Pancreas (tissue), 10 donors: ENCODE measurements around the gene EZR. TPM values are rescaled to one million over a fixed set of nuclear protein-coding genes. Genes with fewer than 3 reads are reported as not detected.

Experiments
- ATAC-seq, 4 donors: fragments of 200-7000 bp; cut with Tn5 transposase; one replicate each; pipeline versions ENCODE4 v1.8.0 to v1.9.1; 2020; ENCODE audit warnings: mild to moderate bottlenecking in 4 of 4, moderate library complexity in 4 of 4
- DNase-seq, 6 donors: peaks; one replicate each; pipeline ENCODE4 v3.0.0-alpha.2; 2020
- FAIRE-seq: peaks from 2 replicates; lab custom pipeline; 2012; peaks lifted over from hg19 to GRCh38; lab: Jason Lieb, UNC
- H3K27ac ChIP-seq, 4 donors: fragments of 200-600 bp; sonication (generic); 1 replicate in 3 of 4; 2 replicates in 1 of 4; pipeline versions ENCODE4 v1.5.0 to v1.8.0; 2020
- H3K27me3 ChIP-seq, 4 donors: fragments of 200-600 bp; one replicate each; pipeline ENCODE4 v1.8.0; 2021
- H3K36me3 ChIP-seq, 3 donors: fragments of 200-600 bp; sonication (generic) in 1 of 3; one replicate each; pipeline versions ENCODE4 v1.5.0 to v1.8.0; 2020 to 2021
- H3K4me1 ChIP-seq, 3 donors: fragments of 200-600 bp; one replicate each; pipeline ENCODE4 v1.8.0; 2021
- H3K4me3 ChIP-seq, 4 donors: fragments of 200-600 bp; sonication (generic) in 2 of 4; one replicate each; pipeline versions ENCODE4 v1.5.0 to v1.8.0; 2020 to 2021
- H3K9me3 ChIP-seq, 4 donors: fragments of 200-600 bp; one replicate each; pipeline ENCODE4 v1.8.0; 2021
- WGBS, 2 donors: extraction: QIAGEN DNeasy Blood & Tissue Kit; methylation state at CpG; one replicate each; pipeline ENCODE4 v1.1.7; 2013; 5-methylcytosine and 5-hydroxymethylcytosine counted together
- intact Hi-C, 3 donors: fragments of 100-400 bp; cut with DNase I; formaldehyde crosslinking; loops; one replicate each; pipeline versions ENCODE4 v1.11.1 to v1.14.2; 2022
- polyA plus RNA-seq, 2 donors: library from polyadenylated mRNA; stranded (reverse); fragments of 200-250 nt; gene quantifications; one replicate each; pipeline ENCODE4 v1.2.3, GENCODE V29; 2013
- total RNA-seq, 6 donors: library from RNA; stranded (reverse); fragmentation: NEBNext Ultra II Directional in 4 of 6; extraction: Animal tissue kit (Norgen Biotek cat#: 25700) in 4 of 6; gene quantifications; one replicate each; pipeline versions ENCODE4 v1.2.1 to v1.2.4, GENCODE V29; 2021 to 2023
- TF ChIP-seq, protein P1 (sequence below), 4 donors: fragments of 200-600 bp; sonication (generic) in 3 of 4; IDR thresholded peaks; one replicate each; pipeline versions ENCODE4 v1.5.0 to v1.8.0; 2021; ENCODE audit warnings: antibody characterized with exemption in 4 of 4
- donor health status: healthy with polysubstance abuse.
- donor health status: DM: no; HTN: no; CAD: no; lungs with moderate emphysema.
- donor health status: DM: no; HTN: no; CAD: no.
- donor health status: control.
- donor health status: control.
- donor health status: Bipolar disorder and iron deficiency.
- donor health status: DM: yes; HTN: yes; CAD: no.
- donor health status: DM: no; HTN: no; CAD: no.
- donor health status: DM: no; HTN: no; CAD: no.
- donor health status: DM: yes; HTN: yes; CAD: no.

The EZR gene
- total and polyA plus RNA-seq, 8 donors: 68.1 to 109 (median 89.7) TPM

DNA sequence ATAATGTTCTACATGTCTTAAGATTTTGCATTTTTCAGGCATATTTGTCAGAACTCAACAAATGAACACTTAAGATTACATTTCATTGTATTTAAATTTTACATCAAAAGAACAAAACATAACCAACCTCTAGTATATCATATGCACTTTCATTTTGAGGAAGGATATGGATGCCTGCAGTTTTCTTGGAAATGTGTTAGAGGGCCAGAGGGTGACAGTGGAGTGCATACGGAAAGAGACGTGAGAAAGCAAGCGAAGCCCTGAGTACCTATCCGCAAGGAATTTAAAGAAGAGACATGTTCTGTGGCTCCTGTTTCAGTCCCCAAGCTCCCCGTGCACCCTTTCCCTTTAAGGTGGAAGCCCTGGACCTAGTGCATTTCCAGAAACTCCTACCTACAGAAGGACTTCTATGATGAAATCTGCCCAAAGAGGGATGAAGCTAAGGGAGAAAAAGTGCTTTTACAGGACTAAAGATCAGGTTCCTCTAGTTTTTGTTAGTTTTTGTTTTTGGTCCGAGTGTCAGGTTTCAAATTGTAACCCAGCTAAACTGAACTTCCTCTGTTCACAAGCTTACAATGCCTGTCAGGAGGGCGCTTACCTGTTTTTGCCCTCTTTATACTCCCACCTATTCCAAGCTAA is 38.8 kb downstream of the EZR start:
- H3K27me3 ChIP-seq: no peaks in the 10 kb centered on the region
- ATAC-seq (peak; percentile 3 to 9 (median 7)), FAIRE-seq (no peak), DNase-seq (no peak)
- H3K4me1 ChIP-seq: peaks cover 23 to 35% (median 24%) of the 10 kb centered on the region in 3 donors
- H3K36me3 ChIP-seq: peaks cover 7 to 60% (median 31%) of the 10 kb centered on the region in 3 donors
- TF ChIP-seq, protein P1, sequence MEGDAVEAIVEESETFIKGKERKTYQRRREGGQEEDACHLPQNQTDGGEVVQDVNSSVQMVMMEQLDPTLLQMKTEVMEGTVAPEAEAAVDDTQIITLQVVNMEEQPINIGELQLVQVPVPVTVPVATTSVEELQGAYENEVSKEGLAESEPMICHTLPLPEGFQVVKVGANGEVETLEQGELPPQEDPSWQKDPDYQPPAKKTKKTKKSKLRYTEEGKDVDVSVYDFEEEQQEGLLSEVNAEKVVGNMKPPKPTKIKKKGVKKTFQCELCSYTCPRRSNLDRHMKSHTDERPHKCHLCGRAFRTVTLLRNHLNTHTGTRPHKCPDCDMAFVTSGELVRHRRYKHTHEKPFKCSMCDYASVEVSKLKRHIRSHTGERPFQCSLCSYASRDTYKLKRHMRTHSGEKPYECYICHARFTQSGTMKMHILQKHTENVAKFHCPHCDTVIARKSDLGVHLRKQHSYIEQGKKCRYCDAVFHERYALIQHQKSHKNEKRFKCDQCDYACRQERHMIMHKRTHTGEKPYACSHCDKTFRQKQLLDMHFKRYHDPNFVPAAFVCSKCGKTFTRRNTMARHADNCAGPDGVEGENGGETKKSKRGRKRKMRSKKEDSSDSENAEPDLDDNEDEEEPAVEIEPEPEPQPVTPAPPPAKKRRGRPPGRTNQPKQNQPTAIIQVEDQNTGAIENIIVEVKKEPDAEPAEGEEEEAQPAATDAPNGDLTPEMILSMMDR (IDR thresholded peaks at IDR 0.05): no peak
- no peak overlapping the region for H3K4me3 ChIP-seq
- H3K27ac ChIP-seq: peak overlapping the region; percentile 80 to 86 (median 83)
- WGBS, 2 donors: 45 to 46% methylated on average over 7 of the region's 7 CpGs
- intact Hi-C loops: no loop called here
- H3K9me3 ChIP-seq: no peaks in the 10 kb centered on the region

DNA sequence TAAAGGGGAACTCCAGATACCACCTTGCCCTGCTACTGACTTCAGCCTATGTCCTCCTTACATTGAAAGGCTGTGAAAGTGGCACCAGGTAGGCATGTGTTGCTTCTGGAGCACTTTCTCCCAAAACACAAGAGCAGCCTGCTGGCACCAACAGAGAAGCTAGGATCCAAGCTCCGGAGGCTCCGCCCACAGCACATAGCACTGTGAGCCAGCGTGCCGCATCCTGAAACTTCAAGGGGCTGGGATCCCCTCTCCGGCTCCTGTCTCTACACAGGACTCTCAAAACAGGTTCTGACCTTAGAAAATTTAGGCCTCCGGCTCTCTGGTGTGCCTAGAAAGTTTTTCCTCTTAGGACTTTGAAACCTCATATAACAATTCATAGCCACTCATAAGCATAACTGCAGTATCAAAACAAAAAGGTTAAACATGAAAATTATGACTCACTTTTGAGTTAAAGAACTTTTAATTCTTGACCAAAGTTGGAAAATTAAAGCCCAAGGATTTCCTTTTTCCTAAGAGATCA is 41.1 kb downstream of the EZR start:
- no peaks in the 10 kb centered on the region for H3K9me3 ChIP-seq
- WGBS, 2 donors: 89 to 98% methylated on average over 6 of the region's 6 CpGs
- H3K27me3 ChIP-seq: no peaks in the 10 kb centered on the region
- FAIRE-seq (no peak), ATAC-seq (no peak), DNase-seq (no peak)
- intact Hi-C loops: no loop called here
- TF ChIP-seq, protein P1 (IDR thresholded peaks at IDR 0.05): no peak
- no peak overlapping the region for H3K4me3 ChIP-seq
- no peak overlapping the region for H3K27ac ChIP-seq
- peaks cover 0 to 57% (median 24%) of the 10 kb centered on the region in 3 donors for H3K36me3 ChIP-seq
- H3K4me1 ChIP-seq: peaks cover 23 to 35% (median 24%) of the 10 kb centered on the region in 3 donors

DNA sequence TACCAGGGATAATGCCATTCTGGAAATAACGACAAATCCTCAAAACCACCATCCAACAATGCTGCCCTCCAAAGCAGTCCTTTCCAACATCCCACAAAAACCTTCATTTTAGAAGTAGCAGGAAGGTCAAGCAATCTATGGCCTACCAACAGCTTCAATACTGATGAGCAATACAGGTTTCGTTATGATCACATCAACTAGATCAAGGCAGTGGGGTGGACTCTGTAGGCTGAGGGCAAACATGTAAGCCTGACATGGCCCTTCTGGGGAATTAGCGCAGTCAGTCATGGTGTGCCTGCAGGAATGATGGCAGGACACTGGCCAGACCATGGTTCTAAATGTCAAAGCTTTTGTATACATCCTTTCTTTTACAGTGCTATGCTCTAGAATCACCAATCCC is 41.7 kb downstream of the EZR start:
- FAIRE-seq: no peak
- Histone ChIP-seq H3K4me3 (no peak overlapping the region), H3K4me1 (peaks cover 21 to 32% (median 22%) of the 10 kb centered on the region in 3 donors), H3K36me3 (peaks cover 0 to 57% (median 18%) of the 10 kb centered on the region in 3 donors), H3K27ac (no peak overlapping the region), H3K27me3 (no peaks in the 10 kb centered on the region), H3K9me3 (no peaks in the 10 kb centered on the region)
- no peak for DNase-seq
- TF ChIP-seq, protein P1 (IDR thresholded peaks at IDR 0.05): no peak
- WGBS, 2 donors: 98% methylated on average over 3 of the region's 3 CpGs
- ATAC-seq: no peak
- intact Hi-C loops: no loop called here

DNA sequence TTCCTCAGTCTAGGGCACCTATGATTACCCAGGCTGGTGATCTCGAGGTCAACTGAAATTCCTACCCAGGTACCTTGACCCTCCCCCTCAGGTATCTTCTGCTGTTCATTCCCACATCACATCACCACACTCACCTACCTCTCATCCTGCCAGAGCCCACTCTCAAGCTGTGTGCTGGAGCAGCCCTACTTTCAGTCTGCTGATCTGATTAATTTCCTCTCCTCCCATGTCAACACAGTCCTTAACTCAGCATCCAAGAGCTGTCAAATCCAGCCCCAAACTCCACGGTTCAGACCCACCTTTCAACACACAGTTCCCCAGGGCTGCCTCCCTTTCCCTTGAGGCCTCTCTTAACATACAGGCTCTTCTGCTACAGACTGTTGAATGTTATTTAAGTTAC is 42.4 kb downstream of the EZR start:
- Histone ChIP-seq H3K36me3 (peaks cover 0 to 60% (median 11%) of the 10 kb centered on the region in 3 donors), H3K4me3 (no peak overlapping the region), H3K9me3 (no peaks in the 10 kb centered on the region), H3K27me3 (no peaks in the 10 kb centered on the region), H3K27ac (no peak overlapping the region), H3K4me1 (peaks cover 13 to 27% (median 14%) of the 10 kb centered on the region in 3 donors)
- no peak for DNase-seq
- intact Hi-C loops: no loop called here
- no peak for FAIRE-seq
- ATAC-seq: no peak
- 74 to 75% methylated on average over 2 of the region's 2 CpGs for WGBS, 2 donors
- TF ChIP-seq, protein P1 (IDR thresholded peaks at IDR 0.05): no peak

DNA sequence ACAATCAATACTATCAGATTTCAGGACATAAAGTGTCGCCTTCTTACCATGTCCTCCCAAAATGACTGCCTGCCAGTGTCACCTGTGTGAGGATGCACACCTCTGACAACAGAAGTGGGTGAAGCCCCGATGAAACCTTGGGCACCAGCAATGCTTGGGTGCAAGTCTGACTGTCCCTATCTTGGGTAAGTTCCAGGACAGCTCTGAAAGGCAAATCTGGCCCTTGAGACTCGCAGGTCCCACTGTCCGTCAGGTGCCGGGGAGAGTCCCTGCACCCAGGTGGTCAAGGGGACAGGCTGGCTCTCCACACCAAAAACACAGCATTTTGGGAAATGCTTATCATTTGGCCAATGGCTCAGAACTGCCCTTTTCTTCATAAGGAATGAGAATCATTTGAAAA is 43.3 kb downstream of the EZR start:
- Histone ChIP-seq H3K9me3 (no peaks in the 10 kb centered on the region), H3K27ac (no peak overlapping the region), H3K36me3 (peaks cover 0 to 69% (median 13%) of the 10 kb centered on the region in 3 donors), H3K27me3 (no peaks in the 10 kb centered on the region), H3K4me1 (peaks cover 10 to 18% (median 11%) of the 10 kb centered on the region in 3 donors), H3K4me3 (no peak overlapping the region)
- FAIRE-seq: no peak
- TF ChIP-seq, protein P1 (IDR thresholded peaks at IDR 0.05): no peak
- no peak for DNase-seq
- intact Hi-C loops: no loop called here
- 90% methylated on average over 5 of the region's 5 CpGs for WGBS, 2 donors
- no peak for ATAC-seq
